SW 1271 (cell line): ENCODE results near the gene MTUS2.

Experiments
- DNase-seq, 2 experiments: peaks; one replicate each; lab custom pipeline; 2025; lab: John Stamatoyannopoulos, UW

MTUS2 gene

GRCh38 chr13:29484236-29484635 lies 664.1 kb downstream of the MTUS2 start:
- DNase-seq, result no peak

- DNase-seq, result no peak
Measured at GRCh38 chr13:29484796-29485195, 664.7 kb downstream of the MTUS2 start.

- DNase-seq, result no peak
Measured at GRCh38 chr13:29486551-29486950, 666.4 kb downstream of the MTUS2 start.

GRCh38 chr13:29487466-29488454 lies 667.6 kb downstream of the MTUS2 start:
- DNase-seq, result no peak

- DNase-seq, result no peak
Measured at GRCh38 chr13:29489650-29490560, 669.8 kb downstream of the MTUS2 start.

GRCh38 chr13:29490561-29490885 lies 670.4 kb downstream of the MTUS2 start:
- no peak for DNase-seq

- no peak for DNase-seq
Measured at GRCh38 chr13:29491248-29491647, 671.1 kb downstream of the MTUS2 start.

- no peak for DNase-seq
Measured at GRCh38 chr13:29493796-29494195, 673.7 kb downstream of the MTUS2 start.

- DNase-seq, result no peak
Measured at GRCh38 chr13:29494520-29494919, 674.4 kb downstream of the MTUS2 start.

GRCh38 chr13:29496241-29496712 lies 676.1 kb downstream of the MTUS2 start:
- no peak for DNase-seq

GRCh38 chr13:29497137-29497654 lies 677.1 kb downstream of the MTUS2 start:
- no peak for DNase-seq

GRCh38 chr13:29498426-29499040 lies 678.4 kb downstream of the MTUS2 start:
- no peak for DNase-seq

GRCh38 chr13:29499506-29500165 lies 679.5 kb downstream of the MTUS2 start:
- no peak for DNase-seq

- DNase-seq, result no peak
Measured at GRCh38 chr13:29500386-29500785, 680.2 kb downstream of the MTUS2 start.

- no peak for DNase-seq
Measured at GRCh38 chr13:29501674-29502073, 681.5 kb downstream of the MTUS2 start.

- DNase-seq, result no peak
Measured at GRCh38 chr13:29502391-29503008, 682.4 kb downstream of the MTUS2 start.

GRCh38 chr13:29503041-29503837 lies 683.1 kb downstream of the MTUS2 start:
- no peak for DNase-seq

- no peak for DNase-seq
Measured at GRCh38 chr13:29504691-29505090, 684.6 kb downstream of the MTUS2 start.

- DNase-seq, result no peak
Measured at GRCh38 chr13:29505511-29505910, 685.4 kb downstream of the MTUS2 start.

GRCh38 chr13:29505950-29506349 lies 685.8 kb downstream of the MTUS2 start:
- DNase-seq, result no peak
